Measurements from ENCODE around the gene KPNB1. TPM values are rescaled to one million over a fixed set of nuclear protein-coding genes. Genes with fewer than 3 reads are reported as not detected.
A peak's percentile ranks its signal among the peaks of the same experiment; 100 is the strongest.

Gene KPNB1
- total RNA-seq, 1 experiment from 2014 or later = 386 TPM

GRCh38 chr17:47634870-47635269 lies 14.8 kb upstream of the KPNB1 start:
- in situ Hi-C loops (cut with HindIII; ENCODE audit: low sequenced_read_pairs) = no loop called here
- no peak for DNase-seq (ENCODE audit: low spot score)

- DNase-seq (ENCODE audit: low spot score) = no peak
- in situ Hi-C loops (cut with HindIII; ENCODE audit: low sequenced_read_pairs) = no loop called here
These were observed 14.0 kb upstream of the KPNB1 start for GRCh38 chr17:47635734-47636133.

DNA sequence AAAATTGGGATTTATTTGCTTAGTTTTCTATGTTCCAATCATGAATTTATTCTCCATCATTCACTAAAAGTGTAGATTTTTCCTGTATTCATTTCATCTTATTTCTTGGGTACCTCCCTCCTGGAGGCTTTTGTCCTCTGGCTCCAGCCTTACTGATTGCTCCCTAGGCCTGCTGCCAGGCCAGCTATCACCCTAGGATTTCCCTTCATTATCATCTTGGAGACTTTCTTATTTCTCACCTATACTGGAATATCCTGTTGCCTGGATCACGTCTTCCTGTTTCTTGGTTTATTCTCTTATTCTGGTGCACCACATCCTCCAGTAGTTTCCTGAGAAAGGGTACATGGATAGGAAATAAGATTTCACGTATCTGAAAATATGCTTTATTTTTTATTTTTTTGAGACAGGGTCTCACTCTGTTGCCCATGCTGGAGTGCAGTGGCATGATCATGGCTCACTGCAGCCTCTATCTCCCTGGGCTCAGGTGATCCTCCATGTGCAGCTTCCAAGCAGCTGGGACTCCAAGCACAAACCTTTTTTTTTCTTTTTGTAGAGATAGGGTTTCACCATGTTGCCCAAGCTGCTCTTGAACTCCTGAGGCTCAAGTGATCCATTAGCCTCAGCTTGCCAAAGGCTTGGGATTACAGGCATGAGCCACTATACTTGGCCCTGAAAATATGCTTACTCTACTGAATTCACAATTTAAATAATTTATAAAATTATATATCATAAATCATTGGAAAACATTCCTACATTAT lies 13.3 kb upstream of the KPNB1 start:
- no peak for DNase-seq (ENCODE audit: low spot score)
- in situ Hi-C loops (cut with HindIII; ENCODE audit: low sequenced_read_pairs) = no loop called here

DNA sequence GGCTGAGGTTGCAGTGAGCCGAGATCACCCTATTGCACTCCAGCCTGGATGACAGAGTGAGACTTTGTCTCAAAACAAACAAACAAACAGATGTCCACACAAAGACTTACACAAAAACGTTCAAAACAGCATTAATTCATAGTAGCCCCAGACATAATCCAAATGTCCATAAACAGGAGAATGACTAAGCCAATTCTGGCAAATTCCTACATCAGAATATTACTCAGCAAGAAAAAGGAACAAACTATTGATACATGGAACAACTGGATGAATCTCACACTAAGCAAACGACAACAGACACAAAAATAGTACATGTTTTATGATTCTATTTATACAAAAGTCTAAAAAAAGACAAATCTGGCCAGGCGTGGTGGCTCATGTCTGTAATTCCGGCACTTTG lies 10.8 kb upstream of the KPNB1 start:
- in situ Hi-C loops (cut with HindIII; ENCODE audit: low sequenced_read_pairs) = no loop called here
- DNase-seq (ENCODE audit: low spot score) = no peak

DNA sequence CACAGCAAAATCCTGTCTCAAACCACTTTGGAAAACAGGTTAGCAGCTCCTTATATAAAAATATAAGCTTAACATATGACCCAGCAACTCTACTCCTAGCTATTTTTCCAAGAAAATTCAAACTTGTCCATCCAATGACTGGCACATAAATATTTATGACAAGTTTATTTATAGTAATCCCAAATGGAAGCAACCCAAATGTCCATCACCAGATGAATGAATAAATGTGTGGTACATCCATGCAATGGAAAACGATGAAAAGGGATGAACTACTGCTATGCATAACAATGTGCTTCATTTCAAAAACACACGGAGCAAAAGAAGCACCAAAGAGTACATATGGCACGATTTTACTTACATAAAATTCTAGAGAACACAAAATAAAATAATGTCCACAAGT lies 9.6 kb upstream of the KPNB1 start:
- in situ Hi-C loops (cut with HindIII; ENCODE audit: low sequenced_read_pairs) = no loop called here
- DNase-seq (ENCODE audit: low spot score) = no peak

DNA sequence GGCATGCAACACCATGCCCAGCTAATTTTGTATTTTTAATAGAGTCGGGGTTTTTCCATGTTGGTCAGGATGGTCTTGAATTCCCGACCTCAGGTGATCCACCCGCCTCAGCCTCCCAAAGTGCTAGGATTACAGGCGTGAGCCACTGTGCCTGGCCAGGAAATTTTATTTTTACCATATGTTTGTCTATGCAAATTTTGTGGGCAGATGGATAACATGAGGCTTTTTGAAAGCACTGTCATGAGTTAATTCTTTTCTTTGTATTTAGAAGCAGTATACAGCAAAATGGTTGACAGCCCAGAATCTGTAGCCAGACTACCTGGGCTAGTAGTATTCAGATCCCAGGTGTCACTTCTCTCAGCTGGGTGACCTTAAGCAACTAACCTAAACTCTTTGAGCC lies 8.5 kb upstream of the KPNB1 start:
- no peak for DNase-seq (ENCODE audit: low spot score)
- in situ Hi-C loops (cut with HindIII; ENCODE audit: low sequenced_read_pairs) = no loop called here

- no peak for DNase-seq (ENCODE audit: low spot score)
- in situ Hi-C loops (cut with HindIII; ENCODE audit: low sequenced_read_pairs) = no loop called here
These were observed 6.6 kb upstream of the KPNB1 start for GRCh38 chr17:47643116-47643515.

DNA sequence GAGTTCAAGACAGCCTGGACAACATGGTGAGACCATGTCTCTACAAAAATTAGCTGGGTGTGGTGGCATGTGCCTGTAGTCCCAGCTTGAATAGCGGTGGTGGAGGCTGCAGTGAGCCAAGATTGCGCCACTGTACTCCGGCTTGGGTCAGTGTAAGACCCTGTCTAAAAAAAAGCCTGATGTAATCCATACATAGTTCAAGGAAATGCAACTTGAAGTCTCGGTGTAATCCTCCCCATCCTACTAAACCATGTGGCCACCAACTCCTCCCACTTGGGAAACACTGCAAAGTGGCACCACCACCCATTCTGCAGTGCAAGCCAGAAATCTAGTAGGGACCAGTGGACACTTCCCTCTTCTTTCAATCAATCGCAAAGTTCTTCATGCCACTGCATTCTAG lies 5.4 kb upstream of the KPNB1 start:
- in situ Hi-C loops (cut with HindIII; ENCODE audit: low sequenced_read_pairs) = no loop called here
- DNase-seq (ENCODE audit: low spot score) = no peak

- DNase-seq (ENCODE audit: low spot score) = no peak
- in situ Hi-C loops (cut with HindIII; ENCODE audit: low sequenced_read_pairs) = no loop called here
These were observed 329 bp downstream of the KPNB1 start for GRCh38 chr17:47649972-47650524.

DNA sequence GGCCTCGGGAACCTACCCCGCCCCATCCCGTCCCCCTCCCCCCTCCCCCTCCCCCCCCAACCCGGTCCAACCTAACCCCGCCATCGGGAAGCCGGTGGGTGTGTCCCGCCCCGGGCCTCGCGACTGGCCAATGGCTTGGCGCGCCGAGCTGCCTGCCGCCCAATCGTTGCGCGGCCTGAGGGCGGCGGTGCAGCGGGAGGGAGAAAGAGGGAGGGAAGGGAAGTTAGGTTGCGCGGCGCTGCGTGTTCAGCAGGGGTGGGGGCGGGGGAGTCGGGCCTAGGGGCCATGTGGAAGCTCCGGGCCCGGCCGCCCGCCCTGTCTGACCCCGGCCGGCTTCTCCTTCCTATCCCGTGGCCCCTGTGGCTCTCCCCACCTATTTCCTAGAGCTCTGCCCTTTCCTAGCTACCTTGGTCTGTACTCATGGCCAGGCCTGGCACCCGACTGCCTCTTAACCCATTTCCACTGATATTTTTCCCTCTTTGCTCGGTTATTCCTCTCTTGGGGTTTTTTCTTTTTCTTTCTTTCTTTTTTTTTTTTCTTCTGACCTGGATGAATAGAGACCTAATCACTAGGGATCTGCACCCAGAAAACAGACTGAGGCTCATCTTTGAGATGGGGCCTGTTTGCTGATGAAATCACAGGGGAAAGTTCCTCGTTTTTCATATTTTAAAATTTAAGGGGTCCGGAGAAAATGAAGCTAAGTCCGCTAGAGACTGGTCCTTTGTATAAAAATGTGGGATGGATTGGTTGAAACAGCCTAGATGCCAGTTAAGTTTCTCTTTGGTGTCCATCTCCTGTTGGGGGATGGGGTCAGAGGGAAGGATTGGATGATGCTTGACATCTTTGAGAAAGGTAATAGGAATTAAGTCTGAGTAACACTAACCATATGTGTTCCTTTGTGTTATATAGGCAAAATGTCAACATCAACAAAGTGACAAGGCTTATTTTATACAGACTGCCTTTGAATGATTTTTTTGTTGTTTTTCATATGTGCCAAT lies 1.1 kb downstream of the KPNB1 start:
- in situ Hi-C loops (cut with HindIII; ENCODE audit: low sequenced_read_pairs) = no loop called here
- DNase-seq (ENCODE audit: low spot score) = peak; percentile 95

DNA sequence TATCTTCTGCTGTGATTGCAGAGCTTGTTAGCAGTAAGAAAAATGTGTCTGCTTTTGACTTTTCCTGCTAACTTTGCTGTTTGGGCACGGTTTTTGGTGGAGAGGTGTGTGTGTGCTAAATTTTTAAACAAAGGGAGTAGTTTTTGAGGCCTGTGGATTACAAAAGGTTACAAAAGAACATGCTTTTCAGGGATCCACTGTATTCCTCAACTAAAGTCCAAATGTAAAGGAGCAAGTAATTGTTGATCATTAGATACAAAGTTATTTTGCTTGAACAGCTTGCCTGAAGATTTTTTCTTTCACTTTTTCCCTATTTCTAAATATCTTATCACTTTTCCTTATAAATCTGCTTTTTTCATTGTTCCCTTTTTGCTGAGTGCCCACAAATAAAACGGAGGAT lies 2.0 kb downstream of the KPNB1 start:
- DNase-seq (ENCODE audit: low spot score) = no peak
- in situ Hi-C loops (cut with HindIII; ENCODE audit: low sequenced_read_pairs) = no loop called here

- DNase-seq (ENCODE audit: low spot score) = no peak
- in situ Hi-C loops (cut with HindIII; ENCODE audit: low sequenced_read_pairs) = no loop called here
These were observed 2.9 kb downstream of the KPNB1 start for GRCh38 chr17:47652570-47652969.

GRCh38 chr17:47653442-47653841 lies 3.7 kb downstream of the KPNB1 start:
- DNase-seq (ENCODE audit: low spot score) = no peak
- in situ Hi-C loops (cut with HindIII; ENCODE audit: low sequenced_read_pairs) = no loop called here

GRCh38 chr17:47654991-47655390 lies 5.3 kb downstream of the KPNB1 start:
- in situ Hi-C loops (cut with HindIII; ENCODE audit: low sequenced_read_pairs) = no loop called here
- no peak for DNase-seq (ENCODE audit: low spot score)

DNA sequence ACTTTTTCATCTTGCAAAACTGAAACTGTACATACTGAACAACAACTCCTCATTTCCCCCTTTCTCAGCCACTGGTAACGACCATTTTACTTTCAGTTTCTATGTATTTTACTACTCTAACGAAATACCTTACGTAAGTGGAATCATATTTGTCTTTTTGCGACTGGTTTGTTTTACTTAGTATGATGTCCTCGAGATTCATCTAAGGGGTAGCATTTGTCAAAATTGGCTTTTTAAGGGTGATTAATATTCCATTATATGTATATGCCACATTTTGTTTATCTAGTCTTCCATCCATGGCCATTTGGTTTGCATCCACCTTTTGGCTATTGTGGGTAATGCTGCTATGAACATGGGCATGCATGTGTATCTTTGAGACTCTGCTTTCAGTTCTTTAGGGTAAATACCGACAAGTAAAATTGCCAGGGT lies 10.4 kb downstream of the KPNB1 start:
- DNase-seq (ENCODE audit: low spot score) = no peak
- in situ Hi-C loops (cut with HindIII; ENCODE audit: low sequenced_read_pairs) = no loop called here

- in situ Hi-C loops (cut with HindIII; ENCODE audit: low sequenced_read_pairs) = no loop called here
- peak; percentile 82 for DNase-seq (ENCODE audit: low spot score)
These were observed 14.3 kb downstream of the KPNB1 start for GRCh38 chr17:47663912-47664623.

GRCh38 chr17:47664624-47664941 lies 14.9 kb downstream of the KPNB1 start:
- DNase-seq (ENCODE audit: low spot score) = no peak
- in situ Hi-C loops (cut with HindIII; ENCODE audit: low sequenced_read_pairs) = no loop called here

GRCh38 chr17:47665655-47666054 lies 15.9 kb downstream of the KPNB1 start:
- no peak for DNase-seq (ENCODE audit: low spot score)
- in situ Hi-C loops (cut with HindIII; ENCODE audit: low sequenced_read_pairs) = no loop called here

- in situ Hi-C loops (cut with HindIII; ENCODE audit: low sequenced_read_pairs) = no loop called here
These were observed 19.4 kb downstream of the KPNB1 start for GRCh38 chr17:47669081-47669480.

GRCh38 chr17:47670064-47670463 lies 20.3 kb downstream of the KPNB1 start:
- DNase-seq (ENCODE audit: low spot score) = no peak

More at GRCh38 chr17:47669081-47669480, 19.4 kb downstream of the KPNB1 start:
- DNase-seq (ENCODE audit: low spot score) = no peak

More at GRCh38 chr17:47670064-47670463, 20.3 kb downstream of the KPNB1 start:
- in situ Hi-C loops (cut with HindIII; ENCODE audit: low sequenced_read_pairs) = no loop called here

Measured in G401 (cell line).